HT-29 (cell line): Measurements from ENCODE around the gene MEGF6. TPM values are rescaled to one million over a fixed set of nuclear protein-coding genes. Genes with fewer than 3 reads are reported as not detected.

ENCODE experiments used
- DNase-seq: peaks from one replicate; pipeline ENCODE4 v3.0.0-alpha.2; 2015; ENCODE audit warnings: low spot score
- total RNA-seq: library from RNA; depleted of rRNA; stranded (reverse); fragments of >200 nt; shearing (Covaris generic); gene quantifications from 2 replicates; pipeline ENCODE4 v1.2.3, GENCODE V29; 2014

Gene MEGF6
- total RNA-seq, 1 experiment from 2014 or later = 12.7 TPM

GRCh38 chr1:3555131-3555920 lies 56.0 kb downstream of the MEGF6 start:
- no peak for DNase-seq

GRCh38 chr1:3553940-3554223 lies 57.4 kb downstream of the MEGF6 start:
- no peak for DNase-seq

GRCh38 chr1:3553166-3553939 lies 58.0 kb downstream of the MEGF6 start:
- no peak for DNase-seq

- no peak for DNase-seq
Observed at GRCh38 chr1:3552751-3553150, 58.6 kb downstream of the MEGF6 start.

- DNase-seq = no peak
Observed at GRCh38 chr1:3552176-3552575, 59.1 kb downstream of the MEGF6 start.

GRCh38 chr1:3551711-3552110 lies 59.6 kb downstream of the MEGF6 start:
- DNase-seq = no peak

- no peak for DNase-seq
Observed at GRCh38 chr1:3551290-3551678, 60.0 kb downstream of the MEGF6 start.

- DNase-seq = no peak
Observed at GRCh38 chr1:3550511-3551289, 60.6 kb downstream of the MEGF6 start.

- DNase-seq = no peak
Observed at GRCh38 chr1:3548895-3549294, 62.4 kb downstream of the MEGF6 start.

GRCh38 chr1:3548156-3548893 lies 63.0 kb downstream of the MEGF6 start:
- DNase-seq = no peak

- no peak for DNase-seq
Observed at GRCh38 chr1:3547055-3548005, 64.0 kb downstream of the MEGF6 start.

- no peak for DNase-seq
Observed at GRCh38 chr1:3546048-3546384, 65.3 kb downstream of the MEGF6 start.

- no peak for DNase-seq
Observed at GRCh38 chr1:3545363-3546047, 65.8 kb downstream of the MEGF6 start.

GRCh38 chr1:3544040-3544977 lies 67.0 kb downstream of the MEGF6 start:
- no peak for DNase-seq

GRCh38 chr1:3543076-3544039 lies 68.0 kb downstream of the MEGF6 start:
- no peak for DNase-seq

GRCh38 chr1:3542676-3543075 lies 68.6 kb downstream of the MEGF6 start:
- no peak for DNase-seq

GRCh38 chr1:3541936-3542335 lies 69.4 kb downstream of the MEGF6 start:
- DNase-seq = no peak

- DNase-seq = no peak
Observed at GRCh38 chr1:3541465-3541864, 69.8 kb downstream of the MEGF6 start.
